IMR-90 (cell line): Measurements from ENCODE around the gene PTCHD4. TPM values are rescaled to one million over a fixed set of nuclear protein-coding genes. Genes with fewer than 3 reads are reported as not detected.

Experiments used
- ATAC-seq: fragments of 200-7000 bp; cut with Tn5 transposase; 2 replicates; pipeline ENCODE4 v1.9.1; 2020; ENCODE audit warnings: low read depth, mild to moderate bottlenecking, moderate library complexity
- BruUV-seq: library from RNA; stranded (reverse); fragments of 400-500 nt; replicated peaks from 2 replicates; lab custom pipeline; 2021; lab: Mats Ljungman, UMichigan
- CTCF ChIA-PET: fragments of 300-600 bp; formaldehyde crosslinking; extraction: SDS; loops from one replicate; lab custom pipeline; 2021; ENCODE audit warnings: antibody characterized with exemption; lab: Yijun Ruan, JAX
- POLR2A ChIA-PET: fragments of 300-600 bp; sonication (Branson Sonifier 250); formaldehyde crosslinking; loops from one replicate; lab custom pipeline; 2022; ENCODE audit warnings: antibody characterized with exemption; ENCODE audit not compliant: unreplicated experiment; lab: Charles Lee
- DNase-seq: peaks from one replicate; pipeline ENCODE4 v3.0.0; 2013
- H2AFZ ChIP-seq: replicated peaks from 2 replicates; pipeline ENCODE3; 2013; ENCODE audit warnings: low read length, mild to moderate bottlenecking; ENCODE audit not compliant: poor library complexity
- H2AK5ac ChIP-seq: 2 replicates; pipeline ENCODE4 v1.6.1; 2013; ENCODE audit warnings: low read depth, low read length, inconsistent platforms
- H2AK9ac ChIP-seq: replicated peaks from 2 replicates; pipeline ENCODE3; 2013; ENCODE audit warnings: mild to moderate bottlenecking, low read depth, low read length, moderate library complexity; ENCODE audit not compliant: poor library complexity
- H2BK120ac ChIP-seq: 2 replicates; pipeline ENCODE4 v1.6.1; 2013; ENCODE audit warnings: low read depth, low read length, inconsistent platforms
- H2BK15ac ChIP-seq: 3 replicates; pipeline ENCODE4 v1.6.1; 2013; ENCODE audit warnings: low read depth, low read length, inconsistent platforms
- H2BK20ac ChIP-seq: 2 replicates; pipeline ENCODE4 v1.6.1; 2013; ENCODE audit warnings: low read depth, mild to moderate bottlenecking, inconsistent platforms, low read length, moderate library complexity
- H2BK5ac ChIP-seq: 2 replicates; pipeline ENCODE4 v1.6.1; 2013; ENCODE audit warnings: mild to moderate bottlenecking, low read depth, low read length, inconsistent platforms; ENCODE audit not compliant: poor library complexity, severe bottlenecking
- H3K14ac ChIP-seq: replicated peaks from 2 replicates; pipeline ENCODE4 v1.6.1; 2013; ENCODE audit warnings: low read depth, low read length, inconsistent platforms
- H3K18ac ChIP-seq: 2 replicates; pipeline ENCODE4 v1.6.1; 2013; ENCODE audit warnings: low read depth, low read length, control low read depth
- H3K23ac ChIP-seq: 2 replicates; pipeline ENCODE4 v1.6.1; 2013; ENCODE audit warnings: low read depth, low read length, inconsistent platforms
- H3K27ac ChIP-seq: 2 replicates; pipeline ENCODE4 v1.5.1; 2013; ENCODE audit warnings: mild to moderate bottlenecking, control low read depth, low read length; ENCODE audit not compliant: insufficient read depth
- H3K27me3 ChIP-seq: 2 replicates; pipeline ENCODE4 v1.6.1; 2013; ENCODE audit warnings: low read length; ENCODE audit not compliant: control insufficient read depth, insufficient read depth
- H3K36me3 ChIP-seq: 2 replicates; pipeline ENCODE4 v1.6.1; 2013; ENCODE audit warnings: low read length, mixed read lengths; ENCODE audit not compliant: control insufficient read depth, insufficient read depth
- H3K4ac ChIP-seq: 2 replicates; pipeline ENCODE4 v1.6.1; 2013; ENCODE audit warnings: low read depth, low read length, inconsistent platforms
- H3K4me1 ChIP-seq: 2 replicates; pipeline ENCODE4 v1.6.1; 2013; ENCODE audit warnings: low read length, mixed read lengths; ENCODE audit not compliant: control insufficient read depth, insufficient read depth
- H3K4me2 ChIP-seq: 2 replicates; pipeline ENCODE4 v1.6.1; 2013; ENCODE audit warnings: low read depth, mild to moderate bottlenecking, control low read depth, low read length, moderate library complexity
- H3K4me3 ChIP-seq: 2 replicates; pipeline ENCODE4 v1.5.1; 2013; ENCODE audit warnings: low read depth, mild to moderate bottlenecking, control low read depth, low read length, moderate library complexity; ENCODE audit not compliant: insufficient read depth
- H3K56ac ChIP-seq: 2 replicates; pipeline ENCODE4 v1.6.1; 2013; ENCODE audit warnings: low read length, inconsistent platforms; ENCODE audit not compliant: insufficient read depth; ENCODE audit errors: extremely low read depth
- H3K79me1 ChIP-seq, 2 experiments: 2 replicates each; pipeline ENCODE4 v1.6.1; 2013; ENCODE audit warnings: low read length in 2 of 2, inconsistent platforms in 1 of 2, low read depth in 1 of 2
- H3K9ac ChIP-seq: 2 replicates; pipeline ENCODE4 v1.6.1; 2013; ENCODE audit warnings: low read depth, low read length, control low read depth
- H3K9me1 ChIP-seq: 2 replicates; pipeline ENCODE4 v1.6.1; 2013; ENCODE audit warnings: low read length, inconsistent platforms; ENCODE audit not compliant: insufficient read depth
- H3K9me3 ChIP-seq: 2 replicates; pipeline ENCODE4 v1.6.1; 2013; ENCODE audit warnings: low read length; ENCODE audit not compliant: control insufficient read depth, insufficient read depth
- H4K20me1 ChIP-seq: 2 replicates; pipeline ENCODE4 v1.6.1; 2013; ENCODE audit warnings: low read length, inconsistent platforms; ENCODE audit not compliant: insufficient read depth
- H4K5ac ChIP-seq: 2 replicates; pipeline ENCODE4 v1.6.1; 2013; ENCODE audit warnings: mild to moderate bottlenecking, low read depth, low read length, control low read depth
- H4K8ac ChIP-seq, 2 experiments: 2 replicates each; pipeline ENCODE4 v1.6.1; 2013; ENCODE audit warnings: low read depth in 2 of 2, low read length in 2 of 2, control low read depth in 1 of 2, inconsistent platforms in 1 of 2
- H4K91ac ChIP-seq: 2 replicates; pipeline ENCODE4 v1.6.1; 2013; ENCODE audit warnings: low read depth, low read length, inconsistent platforms; ENCODE audit not compliant: insufficient read depth
- BHLHE40 ChIP-seq: fragments of 150-350 bp; IDR thresholded peaks from 2 replicates; pipeline ENCODE4 v1.6.1; 2016; ENCODE audit warnings: mild to moderate bottlenecking, low read depth, low read length
- CEBPB ChIP-seq: IDR thresholded peaks from 2 replicates; pipeline ENCODE4 v1.6.1; 2012; ENCODE audit warnings: low read depth, low read length, improper control_type of control experiment
- CHD1 ChIP-seq: IDR thresholded peaks from 2 replicates; pipeline ENCODE4 v1.6.1; 2012; ENCODE audit warnings: low read depth, low read length, improper control_type of control experiment
- CTCF ChIP-seq: conservative IDR thresholded peaks from 2 replicates; pipeline ENCODE4 v1.5.1; 2012; ENCODE audit warnings: mild to moderate bottlenecking, low read depth, low read length, improper control_type of control experiment
- FOS ChIP-seq: fragments of 150-350 bp; IDR thresholded peaks from 2 replicates; pipeline ENCODE4 v1.6.1; 2016; ENCODE audit warnings: low read depth, low read length
- MAFK ChIP-seq: IDR thresholded peaks from 2 replicates; pipeline ENCODE4 v1.6.1; 2012; ENCODE audit warnings: low read depth, low read length, improper control_type of control experiment
- MAZ ChIP-seq: IDR thresholded peaks from 2 replicates; pipeline ENCODE4 v1.6.1; 2012; ENCODE audit warnings: low read depth, mild to moderate bottlenecking, low read length, improper control_type of control experiment, moderate library complexity, borderline replicate concordance
- MXI1 ChIP-seq: IDR thresholded peaks from 2 replicates; pipeline ENCODE4 v1.6.1; 2012; ENCODE audit warnings: low read depth, mild to moderate bottlenecking, low read length, moderate library complexity, borderline replicate concordance
- POLR2A ChIP-seq: IDR thresholded peaks from 2 replicates; pipeline ENCODE4 v1.6.1; 2012; ENCODE audit warnings: mild to moderate bottlenecking, low read depth, low read length
- RAD21 ChIP-seq: IDR thresholded peaks from 2 replicates; pipeline ENCODE4 v1.6.1; 2012; ENCODE audit warnings: low read length, improper control_type of control experiment
- RCOR1 ChIP-seq: IDR thresholded peaks from 2 replicates; pipeline ENCODE4 v1.6.1; 2012; ENCODE audit warnings: mild to moderate bottlenecking, low read length, improper control_type of control experiment; ENCODE audit not compliant: insufficient replicate concordance
- RFX5 ChIP-seq: IDR thresholded peaks from 2 replicates; pipeline ENCODE4 v1.8.0; 2012; ENCODE audit warnings: low read depth, mild to moderate bottlenecking, low read length, moderate library complexity
- USF2 ChIP-seq: fragments of 150-350 bp; IDR thresholded peaks from 2 replicates; pipeline ENCODE4 v1.6.1; 2017; ENCODE audit warnings: mild to moderate bottlenecking, antibody characterized with exemption, low read length, low read depth
- WGBS, 2 experiments: methylation state at CpG; one replicate each; pipeline versions ENCODE4 v1.1.5 to v1.1.7; 2013; ENCODE audit warnings: missing lambda C conversion rate in 2 of 2; ENCODE audit not compliant: insufficient read length in 1 of 2; ENCODE audit errors: extremely low coverage in 2 of 2; 5-methylcytosine and 5-hydroxymethylcytosine counted together
- dilution Hi-C: fragments of 300-500 bp; cut with HindIII; formaldehyde crosslinking; loops from one replicate; pipeline ENCODE4 v1.14.3; 2018; ENCODE audit warnings: low sequenced_read_pairs; ENCODE audit not compliant: unreplicated experiment
- in situ Hi-C: fragments of 300-500 bp; cut with MboI; formaldehyde crosslinking; loops from 3 replicates; pipeline ENCODE4 v1.14.3; 2019; ENCODE audit warnings: low sequenced_read_pairs, inconsistent platforms, mixed read lengths
- intact Hi-C: fragments of 100-400 bp; cut with micrococcal nuclease; formaldehyde crosslinking; loops from 2 replicates; pipeline ENCODE4 v1.10.0; 2022
- polyA plus RNA-seq, 3 experiments: library from polyadenylated mRNA; depleted of rRNA; stranded (reverse); fragments of >200 nt; gene quantifications; 2 replicates each; pipeline ENCODE4 v1.2.3, GENCODE V29; 2012; ENCODE audit warnings: low replicate concordance in 1 of 3
- total RNA-seq: library from RNA; depleted of rRNA; stranded (reverse); fragments of >200 nt; gene quantifications from 2 replicates; pipeline ENCODE4 v1.2.3, GENCODE V29; 2012

PTCHD4 gene
- total and polyA plus RNA-seq, 2 of the 4 experiments (the other 2 are of a cell fraction), result 0.53 to 0.72 TPM

- intact Hi-C loops, result no loop called here
- H4K8ac ChIP-seq, result no peak overlapping the region
- no peak overlapping the region for H3K27ac ChIP-seq
- no peaks in the 10 kb centered on the region for H4K20me1 ChIP-seq
- no peak overlapping the region for H2BK5ac ChIP-seq
- H2AK5ac ChIP-seq, result no peak overlapping the region
- no peaks in the 10 kb centered on the region for H3K9me3 ChIP-seq
- no peak overlapping the region for H2BK20ac ChIP-seq
- dilution Hi-C loops, result no loop called here
- H3K4ac ChIP-seq, result no peak overlapping the region
- H4K5ac ChIP-seq, result no peak overlapping the region
- in situ Hi-C loops, result no loop called here
- H3K4me1 ChIP-seq, result peaks cover 7% of the 10 kb centered on the region
- no peak overlapping the region for H2BK120ac ChIP-seq
- no peak overlapping the region for H3K18ac ChIP-seq
- no peaks in the 10 kb centered on the region for H3K9me1 ChIP-seq
- H3K14ac ChIP-seq, result no peak overlapping the region
- CTCF ChIA-PET, result no interaction called here
- H2AK9ac ChIP-seq, result no peak overlapping the region
- no peak overlapping the region for H2BK15ac ChIP-seq
- H3K4me3 ChIP-seq, result no peak overlapping the region
- H3K36me3 ChIP-seq, result no peaks in the 10 kb centered on the region
- no peak overlapping the region for H3K23ac ChIP-seq
- no peak overlapping the region for H3K9ac ChIP-seq
- peaks cover 10% of the 10 kb centered on the region for H3K27me3 ChIP-seq
- no TSS peak for BruUV-seq
- no peak for DNase-seq
- H4K91ac ChIP-seq, result no peak overlapping the region
- no peak overlapping the region for H3K56ac ChIP-seq
- no CpG with 5 or more reads among the region's 3 CpGs for WGBS, 2 experiments
- ATAC-seq, result no peak
- no peaks in the 10 kb centered on the region for H3K79me1 ChIP-seq
- POLR2A ChIA-PET, result no interaction called here
- H3K4me2 ChIP-seq, result no peak overlapping the region
- TF ChIP-seq CHD1 (no peak), RAD21 (no peak), BHLHE40 (no peak), RCOR1 (no peak), CEBPB (no peak), FOS (no peak), MAZ (no peak), POLR2A (no peak), RFX5 (no peak), MXI1 (no peak), MAFK (no peak), USF2 (no peak), CTCF (no peak)
- no peak overlapping the region for H2AFZ ChIP-seq
These were observed 39.2 kb downstream of the PTCHD4 start for GRCh38 chr6:48071833-48072232.
